Epidermal melanocyte (primary cell): ENCODE results near the gene NFIL3.

Source experiments
- DNase-seq: peaks from one replicate; pipeline ENCODE4 v3.0.0; 2011; ENCODE audit warnings: low spot score; ENCODE audit not compliant: insufficient read length

The NFIL3 gene

DNA sequence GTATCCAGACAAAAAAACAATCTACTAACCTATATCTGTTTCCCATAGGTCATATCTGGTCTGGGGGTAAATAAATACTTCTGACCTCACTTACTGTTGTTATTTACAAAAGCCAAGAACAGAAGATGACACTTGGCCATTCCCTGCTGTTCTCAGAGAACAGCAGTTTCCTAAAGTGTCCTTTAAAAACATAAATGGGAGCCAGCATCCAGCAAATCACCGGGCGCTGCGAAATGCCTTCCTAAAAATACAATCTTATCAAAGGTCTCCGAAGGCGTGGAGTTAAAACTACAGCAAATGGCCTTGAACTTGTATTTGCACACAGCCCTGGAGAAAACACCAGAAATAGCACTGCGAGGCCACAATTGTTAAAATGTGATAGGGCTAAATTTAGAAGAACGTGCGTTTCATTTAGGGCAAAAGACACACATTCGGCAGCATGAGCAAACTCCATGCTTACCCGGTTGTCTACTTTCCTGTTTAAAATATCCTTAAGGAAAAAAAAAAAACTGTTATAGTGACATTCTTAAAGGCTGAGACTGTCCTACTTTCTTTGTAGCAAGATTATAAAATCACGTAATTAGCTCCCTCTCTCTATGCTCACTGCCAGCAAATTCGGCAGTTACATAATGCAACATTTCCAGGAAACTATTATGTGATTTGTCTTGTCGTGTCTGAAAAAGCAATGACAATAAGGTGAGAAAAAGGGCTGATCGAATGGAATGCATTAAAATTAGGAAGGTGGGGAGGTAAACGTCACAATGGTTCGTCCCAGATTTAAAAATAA lies 1.5 kb downstream of the NFIL3 start:
- no peak for DNase-seq

DNA sequence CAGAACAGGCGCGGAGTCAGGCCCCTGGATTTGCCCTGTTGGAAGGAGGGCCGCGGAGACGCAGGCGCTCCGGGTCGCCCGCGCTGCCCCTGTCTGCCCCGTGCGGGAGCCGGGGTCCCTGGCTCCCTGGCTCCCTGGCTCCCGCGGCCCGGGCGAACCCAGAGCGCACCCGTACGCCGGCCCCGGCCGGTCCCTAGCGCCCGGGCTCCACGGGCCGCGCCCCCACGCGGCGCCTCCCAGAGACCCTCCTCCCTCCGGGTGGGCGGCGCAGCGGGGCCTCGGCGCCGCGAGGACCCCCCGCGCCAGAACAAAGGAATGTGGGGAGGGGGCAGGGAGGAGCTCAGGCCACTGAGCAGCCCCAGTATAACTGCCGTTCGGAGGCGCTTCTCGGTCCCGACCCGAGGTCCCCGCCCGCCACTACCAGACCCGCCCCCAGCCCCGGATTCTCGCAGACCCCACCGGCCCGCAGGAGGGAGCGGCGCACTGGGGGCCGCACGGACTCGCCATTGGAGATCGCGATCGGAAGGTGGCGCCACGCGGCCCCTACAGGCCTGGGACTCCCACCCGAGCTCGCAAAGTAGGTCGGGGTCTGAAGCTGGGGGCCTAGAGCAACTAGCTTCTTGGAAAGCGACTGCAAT lies 2.4 kb downstream of the NFIL3 start:
- no peak for DNase-seq

DNA sequence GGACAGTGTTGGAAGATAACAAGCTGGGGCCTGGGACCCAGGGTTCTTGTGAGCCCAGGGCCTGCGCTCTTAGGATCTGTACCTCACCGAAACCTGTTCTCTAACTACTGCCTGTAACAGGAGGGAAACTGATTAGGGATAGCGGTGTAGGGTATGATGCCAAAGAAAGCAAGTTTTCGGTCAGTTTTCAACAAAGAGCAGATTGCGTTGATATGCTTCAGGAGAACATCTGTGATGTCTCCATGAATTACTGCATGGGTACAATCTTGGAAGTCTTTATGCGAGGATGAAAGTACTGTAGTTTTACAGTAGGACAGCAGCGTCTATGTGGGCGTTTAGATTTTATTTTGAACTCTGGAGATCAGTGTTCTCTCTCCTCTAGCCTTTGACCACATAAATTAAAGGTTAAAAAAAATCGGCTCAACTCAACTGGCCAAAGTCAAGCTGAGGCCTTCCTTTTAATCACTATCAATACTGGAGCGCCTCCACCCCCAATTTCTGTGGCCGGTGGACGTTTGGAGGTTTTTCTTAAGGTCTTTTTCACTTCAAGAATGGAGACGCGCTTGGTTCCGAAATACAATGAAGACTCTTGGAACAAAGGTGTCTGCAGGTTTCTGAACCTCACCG lies 3.0 kb downstream of the NFIL3 start:
- DNase-seq = no peak

DNA sequence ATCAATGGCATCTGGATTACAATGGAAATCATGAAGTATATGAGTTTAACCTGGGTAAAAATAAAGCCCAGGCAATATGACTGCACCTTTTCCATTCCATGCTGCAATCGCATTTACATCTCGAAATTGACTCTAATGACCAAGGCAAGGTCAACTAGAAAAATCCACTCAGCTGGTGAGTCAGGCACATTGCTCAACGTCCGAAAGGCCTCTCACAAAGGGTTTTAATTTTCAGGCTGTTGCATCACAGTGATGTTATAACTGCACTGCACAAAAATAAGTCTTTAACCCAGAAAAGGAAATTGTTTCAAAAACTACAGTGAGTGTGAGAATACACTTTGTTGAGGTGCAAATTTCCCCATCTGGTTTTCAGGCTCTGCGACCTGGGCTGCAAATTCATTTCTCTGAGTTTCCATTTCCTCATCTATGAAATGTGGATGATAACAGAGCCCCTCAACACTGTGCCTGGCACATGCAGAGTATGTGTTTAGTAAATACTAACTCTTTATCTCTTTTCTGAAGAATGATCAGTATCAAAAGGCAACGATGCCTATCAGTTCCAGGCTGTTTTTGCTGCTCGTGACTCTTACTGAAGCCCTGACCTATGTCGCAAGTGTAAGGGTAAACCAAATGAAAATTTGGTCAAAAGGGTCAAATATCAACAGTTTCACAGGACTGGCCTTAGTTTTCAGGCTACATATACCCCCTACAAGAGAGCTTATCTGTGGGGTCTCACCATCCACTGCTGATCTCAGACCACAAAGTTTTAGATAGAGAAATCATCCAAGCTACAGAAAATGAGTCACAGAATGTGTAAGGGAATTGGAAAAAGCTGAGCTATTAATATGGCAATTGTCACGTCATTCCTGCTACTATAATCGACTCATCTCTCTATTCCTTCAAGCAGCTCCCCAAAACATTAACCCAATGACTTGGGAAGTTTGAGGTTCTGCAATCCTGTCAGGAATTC lies 4.1 kb downstream of the NFIL3 start:
- peak; percentile 79 for DNase-seq

DNA sequence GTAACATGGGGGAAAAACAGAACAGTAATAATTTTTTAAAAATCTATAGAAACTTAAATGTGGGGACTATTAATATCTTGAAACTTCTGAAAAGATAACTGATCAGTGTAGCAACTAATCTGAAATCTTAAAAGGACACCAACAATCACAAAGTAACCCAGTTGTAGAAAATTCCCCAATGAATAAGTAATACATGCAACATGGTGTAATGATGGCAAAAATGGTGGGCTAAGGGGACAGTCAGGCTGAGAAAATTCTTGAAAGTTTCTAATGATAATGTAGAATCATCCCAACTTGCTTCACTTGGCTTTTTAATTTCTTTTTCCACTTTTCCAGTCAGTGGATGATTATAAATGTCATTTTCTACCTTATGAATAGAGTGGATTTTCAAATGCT lies 5.4 kb downstream of the NFIL3 start:
- no peak for DNase-seq

DNA sequence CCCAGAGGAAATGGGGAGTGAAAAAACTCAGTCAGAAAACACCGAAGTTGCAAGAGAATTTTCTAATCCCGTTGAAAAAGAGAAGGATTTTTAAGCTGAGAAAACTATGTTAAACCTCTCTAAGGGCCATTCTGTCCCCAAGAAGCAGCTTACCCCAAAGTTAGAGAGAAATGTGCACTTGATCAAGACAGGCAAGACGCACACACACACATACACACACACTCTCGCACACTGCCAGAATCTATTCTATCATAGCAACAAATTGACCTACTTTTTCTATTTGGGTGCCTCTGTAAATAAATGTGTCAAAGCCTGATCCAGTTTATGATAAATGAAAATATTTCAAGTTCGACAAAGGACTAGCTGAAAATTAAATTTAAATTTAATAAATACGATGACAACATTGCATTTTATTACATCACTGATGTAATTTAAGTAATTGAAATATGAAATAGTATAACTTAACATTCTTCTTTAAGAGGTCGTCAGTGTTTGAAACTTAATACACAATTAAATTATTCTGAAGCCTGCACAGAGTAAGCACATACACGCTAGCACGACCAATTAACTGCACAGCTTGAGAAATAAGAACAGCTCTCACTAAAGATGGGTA lies 5.9 kb downstream of the NFIL3 start:
- no peak for DNase-seq

DNA sequence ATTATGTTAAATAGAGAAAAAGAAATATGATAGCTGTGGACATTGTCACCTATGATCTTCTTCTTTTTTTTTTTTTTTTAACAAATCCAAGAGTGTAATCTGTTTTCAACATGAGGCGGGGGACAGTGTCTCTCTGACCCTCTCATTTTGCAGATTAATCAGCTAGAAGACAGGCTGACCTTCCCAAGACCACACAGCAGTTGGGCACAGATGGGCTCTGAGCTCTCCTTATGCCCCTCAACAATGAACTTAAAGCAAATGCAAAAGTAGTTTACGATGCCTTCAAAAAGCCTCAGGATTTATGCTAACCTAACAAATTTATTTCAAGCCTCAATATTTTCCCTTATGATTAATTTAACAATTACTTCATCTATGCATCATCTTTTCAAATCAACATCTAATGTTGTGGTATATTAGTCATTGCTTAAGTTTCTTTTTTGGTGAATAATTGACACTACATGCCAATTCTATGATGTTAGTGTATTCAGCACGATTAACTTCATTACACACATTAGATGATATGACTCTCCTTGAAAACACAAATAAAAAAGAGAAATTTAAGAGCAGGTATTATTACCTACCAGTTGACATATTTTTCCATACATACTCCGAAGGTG lies 7.4 kb downstream of the NFIL3 start:
- no peak for DNase-seq

DNA sequence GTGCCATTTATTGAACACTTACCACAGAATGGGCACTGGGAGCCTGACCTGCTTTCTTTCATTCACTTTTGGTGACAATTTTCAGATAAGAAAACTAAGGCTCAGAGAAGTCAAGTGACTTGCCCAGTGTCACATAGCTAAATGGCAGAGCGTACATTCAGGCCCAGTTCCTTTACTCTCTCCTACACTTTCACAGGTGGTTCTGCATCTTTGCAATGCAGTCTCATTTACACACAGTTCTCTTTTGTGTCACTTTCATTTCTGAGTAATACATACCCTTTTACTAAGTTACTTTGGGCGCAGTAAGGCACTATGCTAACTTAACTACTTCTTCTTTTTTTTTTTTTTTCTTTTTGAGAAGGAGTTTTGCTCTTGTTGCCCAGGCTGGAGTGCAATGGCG lies 8.3 kb downstream of the NFIL3 start:
- no peak for DNase-seq

DNA sequence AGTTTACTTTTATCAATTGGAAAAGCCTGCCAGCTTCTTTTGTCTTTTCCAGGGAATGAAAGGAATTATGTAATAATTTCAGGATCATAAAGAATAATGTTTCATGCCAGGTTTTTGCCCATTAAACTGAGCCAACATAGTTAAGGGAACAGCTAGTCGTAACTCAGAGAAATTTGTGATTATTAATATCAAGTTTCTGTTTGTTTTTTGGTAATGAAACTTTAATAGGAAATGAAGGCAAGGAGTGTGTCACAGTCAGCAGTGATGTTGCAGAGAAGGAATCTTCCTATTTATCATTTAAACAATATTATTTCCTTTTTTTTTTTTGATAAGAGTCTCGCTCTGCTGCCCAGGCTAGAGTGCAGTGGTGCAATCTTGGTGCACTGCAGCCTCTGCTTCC lies 10.7 kb downstream of the NFIL3 start:
- DNase-seq = no peak

DNA sequence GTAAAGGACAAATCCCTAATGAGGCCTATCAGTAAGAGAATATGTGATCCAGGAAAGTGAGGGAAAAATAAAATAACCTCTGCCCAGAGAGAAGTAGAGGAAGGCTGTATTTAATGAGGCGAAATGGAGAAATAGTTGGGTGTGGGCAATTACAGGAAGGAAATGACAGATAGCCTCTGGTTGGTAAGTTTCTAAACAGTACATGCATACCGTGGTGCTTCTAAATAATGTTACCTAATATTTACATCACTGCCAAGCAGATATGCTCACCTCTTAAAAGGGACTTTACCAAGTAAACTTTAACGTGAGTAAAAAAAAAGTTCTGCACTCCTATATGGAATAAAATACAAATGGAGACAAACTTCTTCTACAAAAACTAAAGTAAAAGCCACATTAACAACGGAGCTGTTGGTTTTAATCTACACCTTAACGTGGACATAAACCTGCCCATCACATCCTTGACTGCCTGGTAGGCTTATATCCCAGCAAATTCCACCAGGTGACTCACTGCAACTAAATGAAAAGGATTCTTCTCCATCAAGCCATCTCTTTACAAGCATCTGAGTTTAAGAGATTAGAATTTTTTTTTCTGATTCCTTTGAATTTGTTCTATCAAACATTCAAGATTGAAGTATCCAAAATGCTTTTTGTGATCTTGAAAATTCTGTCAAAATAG lies 12.4 kb downstream of the NFIL3 start:
- no peak for DNase-seq

DNA sequence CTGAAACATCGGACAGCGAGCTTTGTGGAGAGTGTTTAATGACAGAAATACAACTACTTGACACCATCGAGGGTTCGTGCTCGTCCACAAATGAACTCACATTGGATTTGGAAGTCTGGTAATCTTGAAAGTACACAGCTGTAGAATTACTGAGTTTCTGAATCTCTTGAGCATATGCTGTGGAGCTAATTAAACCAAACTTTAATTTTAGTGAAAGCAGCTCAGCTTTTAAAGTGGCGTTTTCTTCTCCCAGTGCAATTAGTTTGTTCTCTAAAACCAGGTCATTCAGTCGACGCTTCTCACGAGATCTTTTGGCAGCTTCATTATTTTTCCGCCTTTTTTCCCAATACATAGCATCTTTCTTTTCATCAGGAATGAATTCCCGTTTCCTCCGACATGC lies 13.5 kb downstream of the NFIL3 start:
- no peak for DNase-seq

DNA sequence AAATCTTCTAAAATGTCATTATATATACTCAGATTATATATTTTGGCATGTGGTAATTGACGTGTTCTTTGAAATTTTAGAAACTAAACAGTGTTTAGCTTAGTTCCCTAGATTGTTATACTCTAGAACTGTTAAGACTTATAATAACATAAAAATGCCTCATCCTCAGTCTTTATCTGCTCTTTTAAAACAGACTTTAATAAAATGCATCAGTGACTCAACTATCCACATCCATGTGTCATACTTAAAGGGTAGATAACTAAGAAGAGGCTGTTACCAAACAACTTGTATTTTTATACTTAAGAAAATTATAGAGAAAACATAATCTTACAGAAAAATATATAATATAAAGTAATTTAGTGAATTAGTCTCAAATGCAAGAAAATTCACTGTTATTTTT lies 15.2 kb downstream of the NFIL3 start:
- no peak for DNase-seq

DNA sequence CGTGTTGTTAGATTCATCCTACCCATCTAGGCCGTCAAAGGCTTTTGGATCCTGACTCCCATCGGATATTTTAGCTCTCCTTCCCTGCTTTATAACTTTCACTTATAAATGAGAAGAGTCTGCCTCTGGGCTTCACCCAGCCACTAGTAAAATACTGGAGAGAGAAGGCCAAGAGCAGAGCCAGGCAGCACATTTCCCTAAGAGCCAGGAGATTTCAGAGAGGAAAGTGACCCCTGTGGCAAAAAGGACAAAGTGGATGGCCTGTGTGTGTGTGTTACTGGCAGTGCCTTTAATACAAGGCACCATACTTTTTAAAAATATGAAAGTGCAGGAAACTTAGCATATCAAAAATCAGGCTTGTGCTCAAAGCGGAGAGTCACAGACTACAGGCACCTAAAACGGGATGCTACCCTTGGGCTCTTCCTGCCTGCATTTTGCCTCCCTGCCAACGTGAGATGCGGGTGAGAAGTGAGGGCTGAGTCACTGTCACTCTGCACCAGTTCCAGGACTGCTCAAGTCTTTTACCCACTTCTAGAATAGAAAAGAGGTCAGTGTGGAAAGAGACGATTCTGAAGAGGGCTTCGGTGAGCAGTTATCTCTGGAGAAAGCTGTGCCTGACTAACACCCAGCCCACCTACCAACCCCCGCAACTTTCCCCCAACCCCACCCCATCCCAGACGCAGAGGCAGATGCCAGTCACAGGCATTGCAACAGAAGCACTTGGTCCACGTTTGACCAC lies 15.9 kb downstream of the NFIL3 start:
- no peak for DNase-seq

DNA sequence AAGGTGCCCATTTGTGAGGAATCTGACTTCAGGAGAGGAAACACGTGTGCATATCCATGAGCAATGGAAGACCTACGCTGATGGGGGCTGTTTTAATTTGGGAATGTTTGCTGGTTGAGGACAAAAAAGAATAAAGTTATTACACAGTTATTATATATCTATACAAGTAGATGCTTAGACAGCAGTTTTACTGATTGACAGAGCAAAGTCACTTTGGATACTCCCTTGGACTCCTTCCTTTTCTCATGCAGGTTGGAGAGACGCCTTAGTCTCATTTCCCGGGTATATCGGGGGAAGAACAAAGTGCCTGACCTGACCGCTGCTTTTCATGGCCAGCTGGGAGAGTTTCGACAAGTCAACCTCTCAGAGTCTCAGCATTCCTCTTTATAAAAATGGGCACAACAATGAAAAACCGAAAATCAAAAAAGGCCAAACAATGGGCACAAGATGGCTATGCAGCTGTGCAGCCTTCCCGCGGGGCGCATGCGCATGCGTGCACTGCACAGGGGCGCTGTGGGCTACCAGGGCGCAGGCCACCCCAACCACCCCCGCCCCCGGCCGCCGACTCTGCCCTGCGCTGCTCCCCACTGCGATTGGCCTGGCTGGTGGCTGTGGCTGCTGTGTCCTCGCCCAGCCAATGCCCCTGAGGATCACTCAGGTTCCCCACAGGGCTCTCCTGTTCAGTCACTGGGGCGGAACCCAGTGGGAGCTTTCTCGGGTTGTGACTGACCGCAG lies 18.1 kb downstream of the NFIL3 start:
- no peak for DNase-seq

DNA sequence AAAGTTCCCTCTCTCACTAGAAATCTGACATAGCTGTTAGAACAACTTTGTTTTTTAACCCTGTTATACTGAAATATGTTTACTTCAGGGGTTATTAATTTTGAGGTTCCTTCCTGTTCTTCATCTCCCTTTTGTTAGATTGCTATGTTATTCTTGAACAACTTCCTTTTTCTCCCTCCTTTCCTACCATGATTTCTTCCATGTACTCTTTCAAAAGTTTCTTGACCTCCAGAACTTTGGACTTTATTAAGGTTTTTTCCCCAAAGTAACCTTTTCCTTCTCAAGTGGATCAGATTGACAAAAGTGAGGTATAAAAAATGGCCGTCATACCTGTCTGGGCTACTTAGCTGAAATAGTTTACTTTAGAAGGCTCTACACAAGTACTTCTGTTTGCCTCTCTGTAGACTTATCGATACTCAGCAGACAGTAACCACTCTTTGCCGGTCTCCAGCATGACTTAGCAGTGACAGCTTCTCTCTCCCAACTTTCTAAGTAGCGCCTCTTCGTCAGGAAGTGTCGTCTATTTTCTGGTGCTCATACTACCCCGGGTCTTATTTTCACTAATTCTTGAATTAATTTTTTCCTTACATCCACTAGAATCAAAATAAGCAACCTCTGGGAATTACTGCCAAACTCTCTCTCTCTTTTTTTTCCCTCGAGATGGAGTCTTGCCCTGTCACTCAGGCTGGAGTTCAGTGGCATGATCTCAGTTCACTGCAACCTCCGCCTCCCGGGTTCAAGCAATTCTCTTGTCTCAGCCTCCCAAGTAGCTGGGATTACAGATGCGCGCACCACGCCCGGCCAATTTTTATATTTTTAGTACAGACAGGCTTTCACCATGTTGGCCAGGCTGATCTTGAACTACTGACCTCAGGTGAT lies 19.7 kb downstream of the NFIL3 start:
- DNase-seq = no peak

DNA sequence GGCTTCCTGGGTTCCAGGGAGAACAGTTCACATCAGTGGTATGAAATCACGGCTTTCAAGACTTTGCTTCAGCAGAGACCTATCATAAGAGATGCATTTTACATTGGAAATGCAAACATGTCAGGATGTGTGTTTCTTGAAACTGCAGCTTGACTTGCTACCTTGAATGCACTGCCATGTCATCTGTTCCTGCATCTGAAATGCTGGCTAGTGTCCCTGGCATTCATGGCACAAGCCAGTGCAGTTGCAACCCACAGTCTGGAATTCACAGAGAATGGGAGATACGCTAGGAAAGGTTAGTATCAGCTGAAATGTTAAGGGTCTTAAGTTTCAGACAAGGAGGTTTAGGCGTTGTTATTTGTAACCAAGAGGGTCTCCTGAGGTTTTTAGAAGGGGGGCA lies 24.7 kb downstream of the NFIL3 start:
- no peak for DNase-seq

DNA sequence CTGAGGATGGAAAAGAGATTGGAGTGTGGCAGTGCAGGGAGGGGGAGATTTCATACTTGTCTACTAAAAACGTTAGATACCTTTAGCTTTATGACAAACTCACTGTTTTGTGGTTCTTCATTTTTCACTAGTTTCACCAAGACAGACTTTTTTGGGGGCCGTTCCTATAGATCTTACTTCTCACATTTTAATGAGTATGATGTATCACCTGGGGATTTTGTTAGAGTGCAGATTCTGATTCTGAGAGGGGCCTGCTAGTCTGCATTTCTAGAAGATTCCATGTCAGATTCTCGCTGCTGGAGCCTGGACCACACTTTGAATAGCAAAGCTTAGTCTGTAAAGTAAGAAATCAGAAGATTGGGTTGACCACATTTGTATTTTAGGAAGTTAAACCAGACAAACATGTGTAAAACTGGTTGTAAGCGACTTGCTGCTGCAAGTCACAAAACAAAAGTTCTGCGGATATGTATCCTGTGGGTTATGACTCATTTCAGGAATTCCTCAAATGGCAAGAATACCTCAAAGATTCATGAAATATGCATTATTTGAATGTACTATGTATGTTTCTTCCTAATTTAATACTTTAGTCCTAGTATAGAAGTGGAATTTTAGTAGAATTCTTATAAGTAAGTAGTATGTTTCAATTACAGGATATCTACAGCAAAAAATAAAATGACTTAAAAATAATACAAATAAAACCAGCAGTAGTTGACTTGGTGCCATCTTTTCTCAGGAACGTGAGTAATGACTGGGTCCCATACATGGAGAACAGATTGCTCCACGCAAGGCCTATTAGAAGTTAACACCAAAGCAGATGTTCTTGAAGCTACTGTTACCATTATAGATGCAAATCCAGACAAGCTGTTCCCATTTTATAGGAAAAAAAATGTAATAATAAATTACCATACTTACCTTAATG lies 27.8 kb downstream of the NFIL3 start:
- no peak for DNase-seq
